ENCODE measurements around the gene MAN2B2.

GRCh38 chr4:6582889-6583490 lies 8.0 kb downstream of the MAN2B2 start:
- TF ChIP-seq PKNOX1 (IDR thresholded peaks at IDR 0.05) (no peak), HDGF (IDR thresholded peaks at IDR 0.05; ENCODE audit: borderline replicate concordance) (no peak), ELF4 (IDR thresholded peaks at IDR 0.05) (no peak), L3MBTL2 (conservative IDR thresholded peaks at IDR 0.05) (no peak), BHLHE40 (IDR thresholded peaks at IDR 0.05; ENCODE audit: borderline replicate concordance) (no peak), SP1 (IDR thresholded peaks at IDR 0.05) (no peak), ARNT (IDR thresholded peaks at IDR 0.05) (no peak), SUZ12 (IDR thresholded peaks at IDR 0.05) (no peak; the same call in 1 of the 2 replicates), FOXK2 (IDR thresholded peaks at IDR 0.05) (no peak)
